GM23338 (cell line): ENCODE data around the gene CD2AP. TPM values are rescaled to one million over a fixed set of nuclear protein-coding genes. Genes with fewer than 3 reads are reported as not detected.

Source experiments
- ATAC-seq: fragments of 200-7000 bp; cut with Tn5 transposase; 3 replicates; pipeline ENCODE4 v1.9.1; 2020
- DNase-seq: peaks from one replicate; pipeline ENCODE4 v3.0.0-alpha.2; 2015; ENCODE audit warnings: low spot score
- H2AFZ ChIP-seq: fragments of 200-600 bp; sonication (generic); 2 replicates; pipeline ENCODE4 v1.8.0; 2016; ENCODE audit warnings: antibody characterized with exemption, mild to moderate bottlenecking, moderate library complexity
- H3F3A ChIP-seq: fragments of 200-600 bp; sonication (generic); replicated peaks from 2 replicates; pipeline ENCODE4 v1.8.0; 2017; ENCODE audit warnings: antibody characterized with exemption, mixed run types, low read depth
- H3K27ac ChIP-seq: fragments of 200-600 bp; sonication (generic); 2 replicates; pipeline ENCODE4 v1.6.1; 2016; ENCODE audit warnings: low read depth
- H3K27me3 ChIP-seq: fragments of 200-600 bp; sonication (generic); 2 replicates; pipeline ENCODE4 v1.8.0; 2016; ENCODE audit warnings: mild to moderate bottlenecking, mixed run types, moderate library complexity; ENCODE audit not compliant: insufficient read depth
- H3K36me3 ChIP-seq: fragments of 200-600 bp; sonication (generic); 2 replicates; pipeline ENCODE4 v1.8.0; 2016; ENCODE audit warnings: mild to moderate bottlenecking; ENCODE audit not compliant: insufficient read depth
- H3K4me1 ChIP-seq: fragments of 200-600 bp; sonication (generic); 2 replicates; pipeline ENCODE4 v1.8.0; 2016; ENCODE audit warnings: mild to moderate bottlenecking, moderate library complexity; ENCODE audit not compliant: insufficient read depth
- H3K4me2 ChIP-seq: fragments of 200-600 bp; sonication (generic); 2 replicates; pipeline ENCODE4 v1.7.1; 2017; ENCODE audit warnings: mixed run types
- H3K4me3 ChIP-seq: fragments of 200-600 bp; sonication (generic); 2 replicates; pipeline ENCODE4 v1.6.1; 2016; ENCODE audit warnings: mixed run types
- H3K79me2 ChIP-seq: fragments of 200-600 bp; sonication (generic); replicated peaks from 2 replicates; pipeline ENCODE4 v1.8.0; 2017; ENCODE audit warnings: mild to moderate bottlenecking; ENCODE audit not compliant: insufficient read depth
- H3K9me2 ChIP-seq: fragments of 200-600 bp; sonication (generic); 2 replicates; pipeline ENCODE4 v1.8.0; 2017; ENCODE audit not compliant: insufficient read depth
- H4K20me1 ChIP-seq: fragments of 200-600 bp; sonication (generic); replicated peaks from 2 replicates; pipeline ENCODE4 v1.8.0; 2017; ENCODE audit warnings: mild to moderate bottlenecking; ENCODE audit not compliant: insufficient read depth
- H3K27ac Mint-ChIP-seq: 2 replicates; pipeline ENCODE4 v1.8.0; 2020; ENCODE audit warnings: inconsistent platforms, mild to moderate bottlenecking, moderate library complexity, mixed read lengths
- H3K27me3 Mint-ChIP-seq: 3 replicates; pipeline ENCODE4 v1.8.0; 2022; ENCODE audit warnings: low read depth, mild to moderate bottlenecking, moderate library complexity, mixed read lengths, inconsistent platforms; ENCODE audit not compliant: insufficient read depth, poor library complexity
- H3K36me3 Mint-ChIP-seq: 3 replicates; pipeline ENCODE4 v1.8.0; 2021; ENCODE audit warnings: low read depth, mild to moderate bottlenecking, inconsistent platforms, moderate library complexity, mixed read lengths
- H3K4me1 Mint-ChIP-seq: 3 replicates; pipeline ENCODE4 v1.8.0; 2020; ENCODE audit warnings: mild to moderate bottlenecking, inconsistent platforms, mixed read lengths
- H3K4me3 Mint-ChIP-seq: 3 replicates; pipeline ENCODE4 v1.8.0; 2021; ENCODE audit warnings: moderate library complexity, mild to moderate bottlenecking, inconsistent platforms, mixed read lengths
- H3K9me3 Mint-ChIP-seq: 3 replicates; pipeline ENCODE4 v1.8.0; 2020; ENCODE audit warnings: moderate library complexity, mild to moderate bottlenecking, inconsistent platforms, mixed read lengths
- ZNF114 ChIP-seq: fragments of 250-450 bp; sonication (Bioruptor Pico); IDR thresholded peaks from 2 replicates; pipeline ENCODE4 v1.5.0; 2020; ENCODE audit warnings: mild to moderate bottlenecking, moderate library complexity
- ZNF331 ChIP-seq: fragments of 250-450 bp; sonication (Bioruptor Pico); IDR thresholded peaks from 2 replicates; pipeline ENCODE4 v1.5.0; 2020; ENCODE audit warnings: low read depth, mild to moderate bottlenecking, moderate library complexity
- polyA plus RNA-seq: library from polyadenylated mRNA; unstranded; fragments of >200 nt; fragmentation: Nextera tagmentation; extraction: Ambion mirVana; gene quantifications from 2 replicates; pipeline ENCODE4 v1.2.1, GENCODE V29; 2016
- total RNA-seq: library from RNA; depleted of rRNA; stranded (reverse); fragments of >200 nt; shearing (Covaris generic); gene quantifications from 2 replicates; pipeline ENCODE4 v1.2.3, GENCODE V29; 2014
- TF ChIP-seq, protein P1 (sequence below): fragments of 250-450 bp; sonication (Bioruptor Pico); IDR thresholded peaks from 2 replicates; pipeline ENCODE4 v1.5.0; 2020; ENCODE audit warnings: mild to moderate bottlenecking, moderate library complexity
- TF ChIP-seq, protein P2 (sequence below): IDR thresholded peaks from one replicate; pipeline ENCODE4 v1.6.1; 2018; ENCODE audit warnings: antibody characterized with exemption; ENCODE audit not compliant: unreplicated experiment
- TF ChIP-seq, protein P3 (sequence below): IDR thresholded peaks from 2 replicates; pipeline ENCODE4 v1.6.1; 2016; ENCODE audit warnings: antibody characterized with exemption

The CD2AP gene
- total and polyA plus RNA-seq, 2 experiments from 2014 or later, result 38.0 to 93.2 TPM

DNA sequence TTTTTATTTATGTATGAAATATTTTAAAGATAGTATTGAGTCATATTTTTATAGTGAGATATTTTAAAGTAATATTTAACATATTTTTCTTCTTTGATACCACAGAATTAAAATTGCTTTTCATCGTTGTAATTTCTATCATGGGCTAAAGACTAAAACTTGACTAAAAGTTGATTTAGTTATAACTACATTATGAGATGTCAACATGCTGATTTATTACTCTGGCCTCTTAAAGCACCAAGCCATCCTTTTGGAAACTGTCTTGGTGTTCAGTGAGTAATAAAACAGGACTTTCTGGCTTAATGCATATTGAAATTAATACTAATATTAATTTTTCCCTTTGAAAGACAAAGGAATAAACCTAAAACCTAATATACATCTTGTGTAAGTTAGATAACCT is 125.6 kb downstream of the CD2AP start:
- Histone ChIP-seq H3F3A (no peaks in the 10 kb centered on the region), H3K4me2 (no peak overlapping the region), H4K20me1 (no peaks in the 10 kb centered on the region), H3K27me3 (no peaks in the 10 kb centered on the region), H3K27ac (no peak overlapping the region), H3K4me1 (no peaks in the 10 kb centered on the region), H3K79me2 (no peaks in the 10 kb centered on the region), H2AFZ (no peak overlapping the region), H3K36me3 (no peaks in the 10 kb centered on the region; the same call in 1 of the 2 replicates), H3K4me3 (no peak overlapping the region), H3K9me2 (no peaks in the 10 kb centered on the region)
- Mint-ChIP-seq H3K36me3 (peaks cover 32% of the 10 kb centered on the region), H3K4me3 (no peak overlapping the region), H3K9me3 (no peaks in the 10 kb centered on the region), H3K27me3 (no peaks in the 10 kb centered on the region), H3K27ac (no peak overlapping the region), H3K4me1 (no peaks in the 10 kb centered on the region)
- ATAC-seq (no peak), DNase-seq (no peak)
- TF ChIP-seq ZNF114 (CRISPR knock-in tag) (no peak), ZNF331 (CRISPR knock-in tag) (no peak)
- TF ChIP-seq, protein P1, sequence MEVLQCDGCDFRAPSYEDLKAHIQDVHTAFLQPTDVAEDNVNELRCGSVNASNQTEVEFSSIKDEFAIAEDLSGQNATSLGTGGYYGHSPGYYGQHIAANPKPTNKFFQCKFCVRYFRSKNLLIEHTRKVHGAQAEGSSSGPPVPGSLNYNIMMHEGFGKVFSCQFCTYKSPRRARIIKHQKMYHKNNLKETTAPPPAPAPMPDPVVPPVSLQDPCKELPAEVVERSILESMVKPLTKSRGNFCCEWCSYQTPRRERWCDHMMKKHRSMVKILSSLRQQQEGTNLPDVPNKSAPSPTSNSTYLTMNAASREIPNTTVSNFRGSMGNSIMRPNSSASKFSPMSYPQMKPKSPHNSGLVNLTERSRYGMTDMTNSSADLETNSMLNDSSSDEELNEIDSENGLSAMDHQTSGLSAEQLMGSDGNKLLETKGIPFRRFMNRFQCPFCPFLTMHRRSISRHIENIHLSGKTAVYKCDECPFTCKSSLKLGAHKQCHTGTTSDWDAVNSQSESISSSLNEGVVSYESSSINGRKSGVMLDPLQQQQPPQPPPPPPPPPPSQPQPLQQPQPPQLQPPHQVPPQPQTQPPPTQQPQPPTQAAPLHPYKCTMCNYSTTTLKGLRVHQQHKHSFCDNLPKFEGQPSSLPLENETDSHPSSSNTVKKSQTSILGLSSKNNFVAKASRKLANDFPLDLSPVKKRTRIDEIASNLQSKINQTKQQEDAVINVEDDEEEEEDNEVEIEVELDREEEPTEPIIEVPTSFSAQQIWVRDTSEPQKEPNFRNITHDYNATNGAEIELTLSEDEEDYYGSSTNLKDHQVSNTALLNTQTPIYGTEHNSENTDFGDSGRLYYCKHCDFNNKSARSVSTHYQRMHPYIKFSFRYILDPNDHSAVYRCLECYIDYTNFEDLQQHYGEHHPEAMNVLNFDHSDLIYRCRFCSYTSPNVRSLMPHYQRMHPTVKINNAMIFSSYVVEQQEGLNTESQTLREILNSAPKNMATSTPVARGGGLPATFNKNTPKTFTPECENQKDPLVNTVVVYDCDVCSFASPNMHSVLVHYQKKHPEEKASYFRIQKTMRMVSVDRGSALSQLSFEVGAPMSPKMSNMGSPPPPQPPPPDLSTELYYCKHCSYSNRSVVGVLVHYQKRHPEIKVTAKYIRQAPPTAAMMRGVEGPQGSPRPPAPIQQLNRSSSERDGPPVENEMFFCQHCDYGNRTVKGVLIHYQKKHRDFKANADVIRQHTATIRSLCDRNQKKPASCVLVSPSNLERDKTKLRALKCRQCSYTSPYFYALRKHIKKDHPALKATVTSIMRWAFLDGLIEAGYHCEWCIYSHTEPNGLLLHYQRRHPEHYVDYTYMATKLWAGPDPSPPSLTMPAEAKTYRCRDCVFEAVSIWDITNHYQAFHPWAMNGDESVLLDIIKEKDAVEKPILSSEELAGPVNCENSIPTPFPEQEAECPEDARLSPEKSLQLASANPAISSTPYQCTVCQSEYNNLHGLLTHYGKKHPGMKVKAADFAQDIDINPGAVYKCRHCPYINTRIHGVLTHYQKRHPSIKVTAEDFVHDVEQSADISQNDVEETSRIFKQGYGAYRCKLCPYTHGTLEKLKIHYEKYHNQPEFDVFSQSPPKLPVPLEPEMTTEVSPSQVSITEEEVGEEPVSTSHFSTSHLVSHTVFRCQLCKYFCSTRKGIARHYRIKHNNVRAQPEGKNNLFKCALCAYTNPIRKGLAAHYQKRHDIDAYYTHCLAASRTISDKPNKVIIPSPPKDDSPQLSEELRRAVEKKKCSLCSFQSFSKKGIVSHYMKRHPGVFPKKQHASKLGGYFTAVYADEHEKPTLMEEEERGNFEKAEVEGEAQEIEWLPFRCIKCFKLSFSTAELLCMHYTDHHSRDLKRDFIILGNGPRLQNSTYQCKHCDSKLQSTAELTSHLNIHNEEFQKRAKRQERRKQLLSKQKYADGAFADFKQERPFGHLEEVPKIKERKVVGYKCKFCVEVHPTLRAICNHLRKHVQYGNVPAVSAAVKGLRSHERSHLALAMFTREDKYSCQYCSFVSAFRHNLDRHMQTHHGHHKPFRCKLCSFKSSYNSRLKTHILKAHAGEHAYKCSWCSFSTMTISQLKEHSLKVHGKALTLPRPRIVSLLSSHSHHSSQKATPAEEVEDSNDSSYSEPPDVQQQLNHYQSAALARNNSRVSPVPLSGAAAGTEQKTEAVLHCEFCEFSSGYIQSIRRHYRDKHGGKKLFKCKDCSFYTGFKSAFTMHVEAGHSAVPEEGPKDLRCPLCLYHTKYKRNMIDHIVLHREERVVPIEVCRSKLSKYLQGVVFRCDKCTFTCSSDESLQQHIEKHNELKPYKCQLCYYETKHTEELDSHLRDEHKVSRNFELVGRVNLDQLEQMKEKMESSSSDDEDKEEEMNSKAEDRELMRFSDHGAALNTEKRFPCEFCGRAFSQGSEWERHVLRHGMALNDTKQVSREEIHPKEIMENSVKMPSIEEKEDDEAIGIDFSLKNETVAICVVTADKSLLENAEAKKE (CRISPR knock-in tag), result no peak
- TF ChIP-seq, protein P2, sequence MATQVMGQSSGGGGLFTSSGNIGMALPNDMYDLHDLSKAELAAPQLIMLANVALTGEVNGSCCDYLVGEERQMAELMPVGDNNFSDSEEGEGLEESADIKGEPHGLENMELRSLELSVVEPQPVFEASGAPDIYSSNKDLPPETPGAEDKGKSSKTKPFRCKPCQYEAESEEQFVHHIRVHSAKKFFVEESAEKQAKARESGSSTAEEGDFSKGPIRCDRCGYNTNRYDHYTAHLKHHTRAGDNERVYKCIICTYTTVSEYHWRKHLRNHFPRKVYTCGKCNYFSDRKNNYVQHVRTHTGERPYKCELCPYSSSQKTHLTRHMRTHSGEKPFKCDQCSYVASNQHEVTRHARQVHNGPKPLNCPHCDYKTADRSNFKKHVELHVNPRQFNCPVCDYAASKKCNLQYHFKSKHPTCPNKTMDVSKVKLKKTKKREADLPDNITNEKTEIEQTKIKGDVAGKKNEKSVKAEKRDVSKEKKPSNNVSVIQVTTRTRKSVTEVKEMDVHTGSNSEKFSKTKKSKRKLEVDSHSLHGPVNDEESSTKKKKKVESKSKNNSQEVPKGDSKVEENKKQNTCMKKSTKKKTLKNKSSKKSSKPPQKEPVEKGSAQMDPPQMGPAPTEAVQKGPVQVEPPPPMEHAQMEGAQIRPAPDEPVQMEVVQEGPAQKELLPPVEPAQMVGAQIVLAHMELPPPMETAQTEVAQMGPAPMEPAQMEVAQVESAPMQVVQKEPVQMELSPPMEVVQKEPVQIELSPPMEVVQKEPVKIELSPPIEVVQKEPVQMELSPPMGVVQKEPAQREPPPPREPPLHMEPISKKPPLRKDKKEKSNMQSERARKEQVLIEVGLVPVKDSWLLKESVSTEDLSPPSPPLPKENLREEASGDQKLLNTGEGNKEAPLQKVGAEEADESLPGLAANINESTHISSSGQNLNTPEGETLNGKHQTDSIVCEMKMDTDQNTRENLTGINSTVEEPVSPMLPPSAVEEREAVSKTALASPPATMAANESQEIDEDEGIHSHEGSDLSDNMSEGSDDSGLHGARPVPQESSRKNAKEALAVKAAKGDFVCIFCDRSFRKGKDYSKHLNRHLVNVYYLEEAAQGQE, result no peak
- TF ChIP-seq, protein P3, sequence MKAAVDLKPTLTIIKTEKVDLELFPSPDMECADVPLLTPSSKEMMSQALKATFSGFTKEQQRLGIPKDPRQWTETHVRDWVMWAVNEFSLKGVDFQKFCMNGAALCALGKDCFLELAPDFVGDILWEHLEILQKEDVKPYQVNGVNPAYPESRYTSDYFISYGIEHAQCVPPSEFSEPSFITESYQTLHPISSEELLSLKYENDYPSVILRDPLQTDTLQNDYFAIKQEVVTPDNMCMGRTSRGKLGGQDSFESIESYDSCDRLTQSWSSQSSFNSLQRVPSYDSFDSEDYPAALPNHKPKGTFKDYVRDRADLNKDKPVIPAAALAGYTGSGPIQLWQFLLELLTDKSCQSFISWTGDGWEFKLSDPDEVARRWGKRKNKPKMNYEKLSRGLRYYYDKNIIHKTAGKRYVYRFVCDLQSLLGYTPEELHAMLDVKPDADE, result no peak
